Thyroid gland (tissue), 4 donors: ENCODE data around the gene PUSL1. TPM values are rescaled to one million over a fixed set of nuclear protein-coding genes. Genes with fewer than 3 reads are reported as not detected.

ENCODE experiments used
- DNase-seq, 2 donors: peaks; one replicate each; pipeline ENCODE4 v3.0.0-alpha.2; 2019
- H3K27ac ChIP-seq, 3 donors: fragments of 200-600 bp; sonication (generic); 1 replicate in 2 of 3; 2 replicates in 1 of 3; pipeline ENCODE4 v1.5.1; 2016 to 2019; ENCODE audit warnings: mild to moderate bottlenecking in 1 of 3, moderate library complexity in 1 of 3
- H3K27me3 ChIP-seq: fragments of 200-600 bp; sonication (generic); one replicate; pipeline ENCODE4 v1.5.1; 2019
- H3K36me3 ChIP-seq, 2 donors: fragments of 200-600 bp; sonication (generic); one replicate each; pipeline ENCODE4 v1.5.1; 2016 to 2019
- H3K4me1 ChIP-seq, 2 donors: fragments of 200-600 bp; sonication (generic); one replicate each; pipeline ENCODE4 v1.5.1; 2017 to 2019
- H3K4me3 ChIP-seq, 3 donors: fragments of 200-600 bp; sonication (generic); replicated peaks in 1 of 3; 1 replicate in 2 of 3; 2 replicates in 1 of 3; pipeline ENCODE4 v1.5.1; 2016; ENCODE audit warnings: mild to moderate bottlenecking in 1 of 3
- H3K9me3 ChIP-seq: fragments of 200-600 bp; sonication (generic); one replicate; pipeline ENCODE4 v1.5.1; 2017
- POLR2A ChIP-seq, 2 donors: fragments of 450-650 bp; IDR thresholded peaks; one replicate each; pipeline ENCODE4 v1.6.1; 2017; ENCODE audit warnings: antibody characterized with exemption in 2 of 2, mild to moderate bottlenecking in 2 of 2, moderate library complexity in 1 of 2
- WGBS, 2 donors: methylation state at CpG; one replicate each; pipeline ENCODE4 v1.1.5; 2017; 5-methylcytosine and 5-hydroxymethylcytosine counted together
- intact Hi-C: fragments of 100-400 bp; cut with DNase I; formaldehyde crosslinking; loops from one replicate; pipeline ENCODE4 v1.15.1; 2023
- total RNA-seq, 4 donors: library from RNA; depleted of rRNA; stranded (reverse); fragments of >200 nt; gene quantifications; one replicate each; pipeline ENCODE4 v1.2.3, GENCODE V29; 2016
- TF ChIP-seq, protein P1 (sequence below), 6 experiments: fragments of 200-600 bp in 3 of 6; fragments of 450-650 bp in 3 of 6; sonication (generic) in 3 of 6; IDR thresholded peaks; one replicate each; pipeline ENCODE4 v1.5.1; 2016 to 2019; ENCODE audit warnings: antibody characterized with exemption in 6 of 6, mild to moderate bottlenecking in 2 of 6, inconsistent platforms in 1 of 6, moderate library complexity in 1 of 6

Gene PUSL1
- total RNA-seq, 4 donors from 2014 or later, result 24.0 to 41.4 (median 28.0) TPM

DNA sequence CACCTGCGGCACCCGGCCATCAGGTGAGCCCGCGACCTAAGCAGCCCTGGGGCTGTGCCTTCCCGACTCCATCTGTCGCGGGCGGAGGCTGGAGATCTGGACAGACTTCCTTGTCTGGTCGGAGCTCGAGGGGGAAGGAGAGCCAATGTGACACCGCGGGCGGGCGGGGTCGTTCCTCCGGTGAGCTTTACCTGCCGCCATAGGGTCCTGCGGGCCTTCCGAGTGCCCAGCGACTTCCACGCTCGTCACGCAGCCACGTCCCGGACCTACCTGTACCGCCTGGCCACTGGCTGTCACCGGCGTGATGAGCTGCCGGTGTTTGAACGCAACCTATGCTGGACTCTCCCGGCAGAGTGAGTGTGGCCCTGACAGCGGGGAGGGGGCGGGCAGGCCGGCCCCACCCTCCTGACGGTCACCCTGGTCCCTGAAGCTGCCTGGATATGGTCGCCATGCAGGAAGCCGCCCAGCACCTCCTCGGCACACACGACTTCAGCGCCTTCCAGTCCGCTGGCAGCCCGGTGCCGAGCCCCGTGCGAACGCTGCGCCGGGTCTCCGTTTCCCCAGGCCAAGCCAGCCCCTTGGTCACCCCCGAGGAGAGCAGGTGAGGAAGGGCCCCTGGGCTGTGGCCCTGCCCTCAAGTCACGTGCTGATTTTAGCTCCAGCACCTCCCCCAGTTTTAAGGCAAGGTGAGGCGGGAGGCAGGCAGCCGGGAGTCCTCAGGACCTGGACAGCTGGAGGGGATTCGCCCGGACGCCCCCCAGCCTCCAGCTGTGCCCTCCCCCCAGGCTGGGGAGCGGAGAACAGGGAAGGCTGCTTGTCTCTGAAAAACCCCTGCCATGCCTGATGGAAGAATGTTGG lies 1.1 kb downstream of the PUSL1 start:
- no peak for TF ChIP-seq POLR2A (IDR thresholded peaks at IDR 0.05)
- TF ChIP-seq, protein P1, sequence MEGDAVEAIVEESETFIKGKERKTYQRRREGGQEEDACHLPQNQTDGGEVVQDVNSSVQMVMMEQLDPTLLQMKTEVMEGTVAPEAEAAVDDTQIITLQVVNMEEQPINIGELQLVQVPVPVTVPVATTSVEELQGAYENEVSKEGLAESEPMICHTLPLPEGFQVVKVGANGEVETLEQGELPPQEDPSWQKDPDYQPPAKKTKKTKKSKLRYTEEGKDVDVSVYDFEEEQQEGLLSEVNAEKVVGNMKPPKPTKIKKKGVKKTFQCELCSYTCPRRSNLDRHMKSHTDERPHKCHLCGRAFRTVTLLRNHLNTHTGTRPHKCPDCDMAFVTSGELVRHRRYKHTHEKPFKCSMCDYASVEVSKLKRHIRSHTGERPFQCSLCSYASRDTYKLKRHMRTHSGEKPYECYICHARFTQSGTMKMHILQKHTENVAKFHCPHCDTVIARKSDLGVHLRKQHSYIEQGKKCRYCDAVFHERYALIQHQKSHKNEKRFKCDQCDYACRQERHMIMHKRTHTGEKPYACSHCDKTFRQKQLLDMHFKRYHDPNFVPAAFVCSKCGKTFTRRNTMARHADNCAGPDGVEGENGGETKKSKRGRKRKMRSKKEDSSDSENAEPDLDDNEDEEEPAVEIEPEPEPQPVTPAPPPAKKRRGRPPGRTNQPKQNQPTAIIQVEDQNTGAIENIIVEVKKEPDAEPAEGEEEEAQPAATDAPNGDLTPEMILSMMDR (IDR thresholded peaks at IDR 0.05), result no peak
- H3K9me3 ChIP-seq, result no peaks in the 10 kb centered on the region
- H3K27me3 ChIP-seq, result no peaks in the 10 kb centered on the region
- H3K4me1 ChIP-seq, result peaks cover 32 to 35% of the 10 kb centered on the region in 2 donors
- H3K36me3 ChIP-seq, result peaks cover 33 to 36% of the 10 kb centered on the region in 2 donors
- peak overlapping the region in 1 of 3 donors; percentile 93 for H3K27ac ChIP-seq
- intact Hi-C loops, result no loop called here
- WGBS, 2 donors, result 47 to 49% methylated on average over 31 to 36 of the region's 57 CpGs
- H3K4me3 ChIP-seq, result peak overlapping the region; percentile 61 to 91 (median 85)
- DNase-seq, result peak; percentile 42 to 57

DNA sequence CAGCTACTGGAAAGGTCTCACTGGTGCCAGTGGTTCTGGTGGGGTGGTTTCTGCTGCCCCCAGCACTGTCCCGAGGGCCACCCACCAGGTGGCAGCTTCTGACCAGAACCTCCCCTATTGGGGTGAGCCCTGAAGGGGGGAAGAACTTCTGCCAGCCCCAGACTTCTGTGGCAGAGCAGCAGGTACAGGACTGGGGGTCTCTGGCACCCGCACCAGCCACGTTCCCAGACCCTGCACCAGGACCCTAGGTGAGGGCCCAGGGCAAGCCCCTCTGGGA lies 1.6 kb downstream of the PUSL1 start:
- WGBS, 2 donors, result 56 to 100% methylated on average over 1 of the region's 3 CpGs
- Histone ChIP-seq H3K27ac (no peak overlapping the region), H3K4me3 (no peak overlapping the region), H3K4me1 (peaks cover 31% of the 10 kb centered on the region in 2 donors), H3K36me3 (peaks cover 38% of the 10 kb centered on the region in 2 donors), H3K27me3 (no peaks in the 10 kb centered on the region), H3K9me3 (no peaks in the 10 kb centered on the region)
- intact Hi-C loops, result no loop called here
- no peak for DNase-seq
- TF ChIP-seq POLR2A (IDR thresholded peaks at IDR 0.05), result no peak
- TF ChIP-seq, protein P1 (IDR thresholded peaks at IDR 0.05), result no peak

DNA sequence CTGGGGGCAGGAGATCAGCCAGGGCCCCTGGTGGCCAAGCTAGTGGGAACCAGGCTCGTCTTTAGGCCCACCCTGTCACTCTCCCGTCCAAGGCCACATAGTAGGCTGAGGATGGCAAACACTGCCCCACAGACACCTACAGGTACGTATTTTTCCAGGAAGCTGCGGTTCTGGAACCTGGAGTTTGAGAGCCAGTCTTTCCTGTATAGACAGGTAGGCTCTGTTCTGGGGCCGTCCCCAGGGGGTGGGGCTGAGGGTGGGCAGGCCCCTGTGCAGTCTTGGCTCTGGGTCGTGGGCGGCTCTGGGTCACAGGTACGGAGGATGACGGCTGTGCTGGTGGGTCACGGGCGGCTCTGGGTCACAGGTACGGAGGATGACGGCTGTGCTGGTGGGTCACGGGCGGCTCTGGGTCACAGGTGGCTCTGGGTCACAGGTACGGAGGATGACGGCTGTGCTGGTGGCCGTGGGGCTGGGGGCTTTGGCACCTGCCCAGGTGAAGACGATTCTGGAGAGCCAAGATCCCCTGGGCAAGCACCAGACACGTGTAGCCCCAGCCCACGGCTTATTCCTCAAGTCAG lies 2.2 kb downstream of the PUSL1 start:
- intact Hi-C loops, result no loop called here
- WGBS, 2 donors, result 87 to 94% methylated on average over 21 of the region's 21 CpGs
- TF ChIP-seq POLR2A (IDR thresholded peaks at IDR 0.05), result no peak
- TF ChIP-seq, protein P1 (IDR thresholded peaks at IDR 0.05), result no peak
- H3K27ac ChIP-seq, result no peak overlapping the region
- peaks cover 38 to 41% of the 10 kb centered on the region in 2 donors for H3K36me3 ChIP-seq
- H3K4me1 ChIP-seq, result peaks cover 25 to 26% of the 10 kb centered on the region in 2 donors
- no peak overlapping the region for H3K4me3 ChIP-seq
- H3K27me3 ChIP-seq, result no peaks in the 10 kb centered on the region
- no peak for DNase-seq
- no peaks in the 10 kb centered on the region for H3K9me3 ChIP-seq

DNA sequence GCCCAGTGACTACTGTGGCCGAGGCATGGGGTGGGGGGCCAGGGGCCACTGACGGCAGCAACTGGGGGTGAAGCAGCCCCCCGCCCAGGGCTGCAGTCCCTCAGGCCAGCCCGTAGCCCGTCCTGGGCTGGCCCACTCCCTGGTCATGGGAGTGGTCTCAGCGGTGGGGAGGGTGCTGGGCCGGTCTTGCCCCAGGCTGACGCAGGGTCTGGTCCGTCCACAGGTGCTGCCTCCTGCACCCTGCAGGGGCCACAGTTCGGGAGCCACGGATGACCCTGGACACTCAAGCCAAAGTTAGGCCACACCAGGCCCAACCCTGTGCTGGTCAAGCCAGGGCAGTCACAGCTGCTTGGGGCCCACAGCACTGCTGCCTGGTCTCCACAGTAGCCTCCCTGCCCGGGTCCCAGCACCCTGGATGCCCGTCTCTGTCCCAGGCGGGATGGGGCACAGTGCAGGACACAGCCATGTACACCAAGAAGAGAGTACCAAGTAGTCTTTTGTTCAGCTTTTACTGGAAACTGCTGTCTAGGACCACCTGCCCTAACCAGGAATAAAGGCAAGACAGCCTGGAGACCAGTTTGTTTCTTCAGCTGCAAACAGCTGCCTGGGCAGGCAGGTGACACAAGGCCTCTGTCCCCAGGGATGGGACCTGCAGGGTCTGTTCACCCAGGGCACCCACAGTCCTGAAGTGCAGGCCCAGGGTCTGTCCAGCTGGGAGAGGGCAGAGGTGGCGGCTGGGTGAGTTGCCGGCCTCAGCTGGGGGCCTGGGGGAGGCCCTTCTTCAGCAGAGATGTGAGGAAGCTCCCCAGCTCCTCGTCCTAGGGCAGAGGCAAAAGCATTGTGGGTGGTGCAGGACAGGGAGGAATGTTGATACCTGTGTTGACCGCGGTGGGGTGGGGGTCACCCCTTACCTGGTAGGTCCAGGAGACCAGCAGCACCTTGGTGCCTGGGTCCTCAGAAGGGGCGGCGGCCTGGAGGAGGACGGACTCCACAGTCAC lies 3.0 kb downstream of the PUSL1 start:
- TF ChIP-seq POLR2A (IDR thresholded peaks at IDR 0.05), result no peak
- TF ChIP-seq, protein P1 (IDR thresholded peaks at IDR 0.05), result no peak
- intact Hi-C loops, result no loop called here
- no peaks in the 10 kb centered on the region for H3K9me3 ChIP-seq
- H3K36me3 ChIP-seq, result peaks cover 41 to 42% of the 10 kb centered on the region in 2 donors
- no peak overlapping the region for H3K4me3 ChIP-seq
- no peaks in the 10 kb centered on the region for H3K27me3 ChIP-seq
- peaks cover 17% of the 10 kb centered on the region in 2 donors for H3K4me1 ChIP-seq
- 91 to 93% methylated on average over 7 to 9 of the region's 22 CpGs for WGBS, 2 donors
- no peak for DNase-seq
- no peak overlapping the region for H3K27ac ChIP-seq
